Esophagus muscularis mucosa (tissue), 4 donors: ENCODE measurements around the gene KLC3.

Experiments used
- CTCF ChIP-seq, 3 experiments: fragments of 200-600 bp in 2 of 3; fragments of 450-650 bp in 1 of 3; sonication (generic) in 2 of 3; IDR thresholded peaks; one replicate each; pipeline ENCODE4 v1.5.1; 2017 to 2019; ENCODE audit warnings: antibody characterized with exemption in 3 of 3, mild to moderate bottlenecking in 2 of 3, moderate library complexity in 1 of 3
- EP300 ChIP-seq: sonication (generic); formaldehyde crosslinking; IDR thresholded peaks from one replicate; pipeline ENCODE4 v1.6.1; 2017; ENCODE audit warnings: antibody characterized with exemption
- POLR2A ChIP-seq: fragments of 450-650 bp; IDR thresholded peaks from one replicate; pipeline ENCODE4 v1.6.1; 2017; ENCODE audit warnings: antibody characterized with exemption, moderate library complexity, mild to moderate bottlenecking, low read depth
- POLR2AphosphoS5 ChIP-seq, 2 donors: sonication (generic); formaldehyde crosslinking; IDR thresholded peaks; one replicate each; pipeline ENCODE4 v1.6.1; 2017; ENCODE audit warnings: antibody characterized with exemption in 2 of 2

- TF ChIP-seq POLR2AphosphoS5 (IDR thresholded peaks at IDR 0.05) (no peak), POLR2A (no peak), CTCF (IDR thresholded peaks at IDR 0.05) (no peak), EP300 (no peak)
Observed at GRCh38 chr19:45352471-45352870, 11.9 kb downstream of the KLC3 start.
